GM20431 (cell line): ENCODE data around the gene PCSK6.

ENCODE experiments used
- in situ Hi-C: fragments of 300-500 bp; cut with MseI, MboI; formaldehyde crosslinking; loops from one replicate; pipeline ENCODE4 v1.15.0; 2020; ENCODE audit warnings: low sequenced_read_pairs; ENCODE audit not compliant: unreplicated experiment

Gene PCSK6

GRCh38 chr15:101501703-101502373, 12.3 kb upstream of the PCSK6 start:
- in situ Hi-C loops: no loop called here

GRCh38 chr15:101500865-101501551, 11.5 kb upstream of the PCSK6 start:
- in situ Hi-C loops: no loop called here

- in situ Hi-C loops: no loop called here
These were observed 10.6 kb upstream of the PCSK6 start for GRCh38 chr15:101499863-101500713.

GRCh38 chr15:101498717-101499480, 9.4 kb upstream of the PCSK6 start:
- in situ Hi-C loops: no loop called here

GRCh38 chr15:101498076-101498716, 8.7 kb upstream of the PCSK6 start:
- in situ Hi-C loops: no loop called here

- in situ Hi-C loops: no loop called here
These were observed 8.1 kb upstream of the PCSK6 start for GRCh38 chr15:101497484-101498034.

GRCh38 chr15:101497017-101497416, 7.5 kb upstream of the PCSK6 start:
- in situ Hi-C loops: no loop called here

- in situ Hi-C loops: no loop called here
These were observed 6.9 kb upstream of the PCSK6 start for GRCh38 chr15:101496198-101496986.

- in situ Hi-C loops: no loop called here
These were observed 6.1 kb upstream of the PCSK6 start for GRCh38 chr15:101495334-101496197.

GRCh38 chr15:101494251-101494796, 4.8 kb upstream of the PCSK6 start:
- in situ Hi-C loops: no loop called here

- in situ Hi-C loops: no loop called here
These were observed 3.5 kb upstream of the PCSK6 start for GRCh38 chr15:101492766-101493692.

GRCh38 chr15:101491734-101492640, 2.5 kb upstream of the PCSK6 start:
- in situ Hi-C loops: no loop called here

- in situ Hi-C loops: no loop called here
These were observed 1.6 kb upstream of the PCSK6 start for GRCh38 chr15:101490922-101491733.

- in situ Hi-C loops: no loop called here
These were observed 943 bp upstream of the PCSK6 start for GRCh38 chr15:101490408-101490891.

GRCh38 chr15:101489237-101489598, 289 bp downstream of the PCSK6 start:
- in situ Hi-C loops: no loop called here
